GM15510 (cell line): ENCODE data around the gene ADM5.
A peak's percentile ranks its signal among the peaks of the same experiment; 100 is the strongest.

Source experiments
- POLR2A ChIP-seq: IDR thresholded peaks from 3 replicates; pipeline ENCODE4 v1.6.1; 2011; ENCODE audit warnings: borderline replicate concordance; ENCODE audit not compliant: insufficient read length; ENCODE audit errors: extremely low read depth

Gene ADM5

GRCh38 chr19:49683814-49684250 lies 5.6 kb upstream of the ADM5 start:
- peak; percentile 10 for TF ChIP-seq POLR2A

- peak; percentile 16 for TF ChIP-seq POLR2A
Measured at GRCh38 chr19:49684251-49684982, 5.0 kb upstream of the ADM5 start.

- TF ChIP-seq POLR2A = no peak
Measured at GRCh38 chr19:49684983-49685553, 4.3 kb upstream of the ADM5 start.

- peak; percentile 14 for TF ChIP-seq POLR2A
Measured at GRCh38 chr19:49685845-49686332, 3.5 kb upstream of the ADM5 start.

GRCh38 chr19:49686503-49687088 lies 2.8 kb upstream of the ADM5 start:
- no peak for TF ChIP-seq POLR2A

- TF ChIP-seq POLR2A = no peak
Measured at GRCh38 chr19:49687150-49687549, 2.2 kb upstream of the ADM5 start.

- no peak for TF ChIP-seq POLR2A
Measured at GRCh38 chr19:49687566-49688316, 1.7 kb upstream of the ADM5 start.

GRCh38 chr19:49688531-49689132 lies 762 bp upstream of the ADM5 start:
- TF ChIP-seq POLR2A = no peak

GRCh38 chr19:49690079-49690655 lies 773 bp downstream of the ADM5 start:
- TF ChIP-seq POLR2A = no peak

- TF ChIP-seq POLR2A = no peak
Measured at GRCh38 chr19:49690656-49691242, 1.4 kb downstream of the ADM5 start, which contains the start of gene CPT1C. Gene CPT1C, plus strand, starts transcription at chr19:49691116. Its CDS starts 1,137 bp downstream, at chr19:49692253.

GRCh38 chr19:49691243-49692146 lies 2.1 kb downstream of the ADM5 start:
- TF ChIP-seq POLR2A = no peak

GRCh38 chr19:49692147-49692506 lies 2.7 kb downstream of the ADM5 start:
- TF ChIP-seq POLR2A = no peak

- no peak for TF ChIP-seq POLR2A
Measured at GRCh38 chr19:49696115-49696514, 6.7 kb downstream of the ADM5 start.

GRCh38 chr19:49696865-49697264 lies 7.5 kb downstream of the ADM5 start:
- TF ChIP-seq POLR2A = no peak

- TF ChIP-seq POLR2A = no peak
Measured at GRCh38 chr19:49699364-49699763, 10.0 kb downstream of the ADM5 start.
